Measurements from ENCODE around the gene FAM117A.

GRCh38 chr17:49784636-49785035 lies 20.7 kb upstream of the FAM117A start:
- TF ChIP-seq CTCF (conservative IDR thresholded peaks at IDR 0.05; ENCODE audit: low read depth, low read length) (no peak), USF2 (IDR thresholded peaks at IDR 0.05; ENCODE audit: low read depth, low read length) (no peak), FOS (IDR thresholded peaks at IDR 0.05; ENCODE audit: low read depth, low read length) (no peak), RAD21 (IDR thresholded peaks at IDR 0.05; ENCODE audit: low read length) (no peak), POLR2A (IDR thresholded peaks at IDR 0.05; ENCODE audit: low read depth, low read length) (no peak), SMC3 (IDR thresholded peaks at IDR 0.05; ENCODE audit: low read depth, low read length) (no peak), MAZ (IDR thresholded peaks at IDR 0.05; ENCODE audit: borderline replicate concordance, low read depth, low read length) (no peak), RFX5 (IDR thresholded peaks at IDR 0.05; ENCODE audit: low read depth, low read length) (no peak)
